ENCODE results near the gene GABRA1.
A peak's percentile ranks its signal among the peaks of the same experiment; 100 is the strongest.

Gene GABRA1

GRCh38 chr5:161924270-161924669 is 76.3 kb downstream of the GABRA1 start:
- no peak overlapping the region for H3K27ac ChIP-seq (ENCODE audit: low read depth, low read length)
- no peaks in the 10 kb centered on the region for H3F3A ChIP-seq (ENCODE audit: control insufficient read depth, insufficient read depth)
- H3K9me2 ChIP-seq (replicated peaks; ENCODE audit: control insufficient read depth, low read length), result no peaks in the 10 kb centered on the region
- H3K79me2 ChIP-seq (ENCODE audit: control insufficient read depth, low read length), result no peaks in the 10 kb centered on the region
- no peak overlapping the region for H3K4me3 ChIP-seq (ENCODE audit: low read length)
- no peaks in the 10 kb centered on the region for H3K4me1 ChIP-seq (ENCODE audit: control insufficient read depth, low read length)
- no peaks in the 10 kb centered on the region for H3K36me3 ChIP-seq (ENCODE audit: control insufficient read depth, low read length)
- H3K27me3 ChIP-seq (ENCODE audit: control insufficient read depth, low read length), result no peaks in the 10 kb centered on the region
- TF ChIP-seq, protein P1, sequence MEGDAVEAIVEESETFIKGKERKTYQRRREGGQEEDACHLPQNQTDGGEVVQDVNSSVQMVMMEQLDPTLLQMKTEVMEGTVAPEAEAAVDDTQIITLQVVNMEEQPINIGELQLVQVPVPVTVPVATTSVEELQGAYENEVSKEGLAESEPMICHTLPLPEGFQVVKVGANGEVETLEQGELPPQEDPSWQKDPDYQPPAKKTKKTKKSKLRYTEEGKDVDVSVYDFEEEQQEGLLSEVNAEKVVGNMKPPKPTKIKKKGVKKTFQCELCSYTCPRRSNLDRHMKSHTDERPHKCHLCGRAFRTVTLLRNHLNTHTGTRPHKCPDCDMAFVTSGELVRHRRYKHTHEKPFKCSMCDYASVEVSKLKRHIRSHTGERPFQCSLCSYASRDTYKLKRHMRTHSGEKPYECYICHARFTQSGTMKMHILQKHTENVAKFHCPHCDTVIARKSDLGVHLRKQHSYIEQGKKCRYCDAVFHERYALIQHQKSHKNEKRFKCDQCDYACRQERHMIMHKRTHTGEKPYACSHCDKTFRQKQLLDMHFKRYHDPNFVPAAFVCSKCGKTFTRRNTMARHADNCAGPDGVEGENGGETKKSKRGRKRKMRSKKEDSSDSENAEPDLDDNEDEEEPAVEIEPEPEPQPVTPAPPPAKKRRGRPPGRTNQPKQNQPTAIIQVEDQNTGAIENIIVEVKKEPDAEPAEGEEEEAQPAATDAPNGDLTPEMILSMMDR (IDR thresholded peaks at IDR 0.05; ENCODE audit: low read depth, low read length, poor library complexity, severe bottlenecking), result no peak
- no peak overlapping the region for H3K4me2 ChIP-seq (ENCODE audit: low read length)
- no peaks in the 10 kb centered on the region for H4K20me1 ChIP-seq (ENCODE audit: control insufficient read depth, insufficient read depth, low read depth, low read length)
- H3K9me3 ChIP-seq (ENCODE audit: control insufficient read depth, insufficient read depth, low read length), result no peaks in the 10 kb centered on the region

DNA sequence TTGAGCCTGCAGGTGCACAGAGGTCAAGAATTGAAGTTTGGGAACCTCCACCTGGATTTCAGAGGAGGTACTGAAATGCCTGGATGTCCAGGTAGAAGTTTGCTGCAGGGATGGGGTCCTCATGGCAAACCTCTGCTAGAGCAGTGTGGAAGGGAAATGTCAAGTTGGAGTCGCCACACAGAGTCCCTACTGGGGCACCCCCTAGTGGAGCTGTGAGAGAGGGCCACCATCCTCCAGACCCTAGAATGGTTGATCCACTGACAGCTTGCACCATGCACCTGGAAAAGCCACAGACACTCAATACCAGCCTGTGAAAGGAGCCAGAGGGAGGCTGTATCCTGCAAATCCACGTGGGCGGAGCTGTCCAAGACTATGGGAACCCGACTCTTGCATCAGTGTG is 78.0 kb downstream of the GABRA1 start:
- no peaks in the 10 kb centered on the region for H3K79me2 ChIP-seq (ENCODE audit: control insufficient read depth, low read length)
- H3K36me3 ChIP-seq (ENCODE audit: control insufficient read depth, low read length), result no peaks in the 10 kb centered on the region
- H4K20me1 ChIP-seq (ENCODE audit: control insufficient read depth, insufficient read depth, low read depth, low read length), result no peaks in the 10 kb centered on the region
- no peak overlapping the region for H3K4me2 ChIP-seq (ENCODE audit: low read length)
- no peak overlapping the region for H3K4me3 ChIP-seq (ENCODE audit: low read length)
- no peaks in the 10 kb centered on the region for H3K27me3 ChIP-seq (ENCODE audit: control insufficient read depth, low read length)
- H3K9me2 ChIP-seq (replicated peaks; ENCODE audit: control insufficient read depth, low read length), result no peaks in the 10 kb centered on the region
- H3K4me1 ChIP-seq (ENCODE audit: control insufficient read depth, low read length), result no peaks in the 10 kb centered on the region
- H3F3A ChIP-seq (ENCODE audit: control insufficient read depth, insufficient read depth), result no peaks in the 10 kb centered on the region
- H3K27ac ChIP-seq (ENCODE audit: low read depth, low read length), result no peak overlapping the region
- no peaks in the 10 kb centered on the region for H3K9me3 ChIP-seq (ENCODE audit: control insufficient read depth, insufficient read depth, low read length)
- TF ChIP-seq, protein P1 (IDR thresholded peaks at IDR 0.05; ENCODE audit: low read depth, low read length, poor library complexity, severe bottlenecking), result peak; percentile 31
- TF ChIP-seq EZH2phosphoT487 (IDR thresholded peaks at IDR 0.05; ENCODE audit: borderline replicate concordance, low read length), result no peak

- Histone ChIP-seq H3K4me2 (ENCODE audit: low read length) (no peak overlapping the region), H4K20me1 (ENCODE audit: control insufficient read depth, insufficient read depth, low read depth, low read length) (no peaks in the 10 kb centered on the region), H3K9me2 (replicated peaks; ENCODE audit: control insufficient read depth, low read length) (no peaks in the 10 kb centered on the region), H3K4me3 (ENCODE audit: low read length) (no peak overlapping the region), H3K36me3 (ENCODE audit: control insufficient read depth, low read length) (no peaks in the 10 kb centered on the region), H3K9me3 (ENCODE audit: control insufficient read depth, insufficient read depth, low read length) (no peaks in the 10 kb centered on the region), H3K4me1 (ENCODE audit: control insufficient read depth, low read length) (no peaks in the 10 kb centered on the region), H3K79me2 (ENCODE audit: control insufficient read depth, low read length) (no peaks in the 10 kb centered on the region), H3F3A (ENCODE audit: control insufficient read depth, insufficient read depth) (no peaks in the 10 kb centered on the region), H3K27me3 (ENCODE audit: control insufficient read depth, low read length) (no peaks in the 10 kb centered on the region), H3K27ac (ENCODE audit: low read depth, low read length) (no peak overlapping the region)
- TF ChIP-seq, protein P1 (IDR thresholded peaks at IDR 0.05; ENCODE audit: low read depth, low read length, poor library complexity, severe bottlenecking), result no peak
Measured at GRCh38 chr5:161934486-161934885, 86.6 kb downstream of the GABRA1 start.

DNA sequence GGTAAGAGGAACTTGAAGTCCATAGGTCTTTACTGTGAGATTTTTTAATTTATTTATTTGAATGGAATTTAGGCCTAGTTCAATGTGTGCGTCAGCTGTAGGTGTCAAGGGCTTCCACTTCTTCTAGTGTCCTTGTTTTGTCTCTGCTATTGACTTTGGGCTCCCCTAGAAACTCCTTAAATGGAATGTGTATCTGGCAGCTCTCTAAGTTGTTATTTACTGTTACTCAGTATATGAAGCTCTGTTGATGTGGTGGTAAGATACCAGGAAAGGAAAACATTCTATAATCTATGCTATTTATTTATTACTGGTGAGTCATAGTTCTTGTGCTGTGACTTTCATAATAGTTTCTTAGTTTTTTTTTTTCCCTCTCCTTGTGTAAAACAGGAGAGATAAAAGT is 97.1 kb downstream of the GABRA1 start:
- no peak overlapping the region for H3K4me3 ChIP-seq (ENCODE audit: low read length)
- H3K79me2 ChIP-seq (ENCODE audit: control insufficient read depth, low read length), result no peaks in the 10 kb centered on the region
- no peaks in the 10 kb centered on the region for H4K20me1 ChIP-seq (ENCODE audit: control insufficient read depth, insufficient read depth, low read depth, low read length)
- H3F3A ChIP-seq (ENCODE audit: control insufficient read depth, insufficient read depth), result no peaks in the 10 kb centered on the region
- no peaks in the 10 kb centered on the region for H3K9me2 ChIP-seq (replicated peaks; ENCODE audit: control insufficient read depth, low read length)
- no peak overlapping the region for H3K4me2 ChIP-seq (ENCODE audit: low read length)
- no peak overlapping the region for H3K27ac ChIP-seq (ENCODE audit: low read depth, low read length)
- H3K27me3 ChIP-seq (ENCODE audit: control insufficient read depth, low read length), result no peaks in the 10 kb centered on the region
- TF ChIP-seq EZH2phosphoT487 (IDR thresholded peaks at IDR 0.05; ENCODE audit: borderline replicate concordance, low read length), result no peak
- TF ChIP-seq, protein P1 (IDR thresholded peaks at IDR 0.05; ENCODE audit: low read depth, low read length, poor library complexity, severe bottlenecking), result no peak
- no peaks in the 10 kb centered on the region for H3K4me1 ChIP-seq (ENCODE audit: control insufficient read depth, low read length)
- H3K36me3 ChIP-seq (ENCODE audit: control insufficient read depth, low read length), result no peaks in the 10 kb centered on the region
- H3K9me3 ChIP-seq (ENCODE audit: control insufficient read depth, insufficient read depth, low read length), result no peaks in the 10 kb centered on the region
